NCI-H2196 treated with DMSO at 0.1 percent for 48 hours (cell line): ENCODE results near the gene KIFC3.
"Not testable (repeated sequence)": the region's sequence is repeated elsewhere in the genome, so short reads cannot be mapped to it uniquely, and the experiment has no call there.

Experiments used
- DNase-seq: peaks from one replicate; lab custom pipeline; 2025; ENCODE audit not compliant: unreplicated experiment; lab: John Stamatoyannopoulos, UW

The KIFC3 gene

DNA sequence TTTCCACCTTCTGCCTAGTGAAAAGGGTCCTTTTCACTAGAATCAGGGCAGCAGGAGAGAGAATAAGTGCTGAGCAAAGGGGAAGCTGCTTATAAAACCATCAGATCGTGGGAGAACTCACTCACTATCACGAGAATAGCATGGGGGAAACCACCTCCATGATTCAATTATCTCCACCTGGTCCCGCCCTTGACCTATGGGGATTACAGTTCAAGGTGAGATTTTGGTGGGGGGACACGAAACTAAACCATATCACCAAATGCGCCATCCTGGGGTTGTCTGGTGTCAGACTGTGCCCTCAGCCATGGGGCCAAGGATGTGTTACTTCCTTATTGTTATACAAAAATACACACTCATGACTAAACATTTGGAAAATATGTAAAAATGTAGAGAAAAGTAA lies 77.1 kb downstream of the KIFC3 start:
- no peak for DNase-seq

DNA sequence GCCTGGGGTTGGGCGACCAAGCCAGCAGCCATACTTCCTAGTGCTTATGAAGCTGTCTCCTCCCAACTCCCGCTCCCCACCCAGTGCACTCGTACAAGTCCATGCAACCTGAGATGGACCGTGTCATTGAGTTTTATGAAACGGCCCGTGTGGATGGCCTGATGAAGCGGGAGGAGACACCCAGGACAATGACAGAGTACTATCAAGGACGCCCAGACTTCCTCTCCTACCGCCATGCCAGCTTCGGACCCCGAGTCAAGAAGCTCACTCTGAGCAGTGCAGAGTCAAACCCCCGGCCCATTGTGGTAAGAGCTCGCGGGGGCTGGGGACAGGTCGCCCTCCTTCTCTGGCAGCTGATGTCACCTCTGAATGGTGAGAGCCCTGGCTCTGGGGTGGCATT lies 77.8 kb downstream of the KIFC3 start:
- no peak for DNase-seq

DNA sequence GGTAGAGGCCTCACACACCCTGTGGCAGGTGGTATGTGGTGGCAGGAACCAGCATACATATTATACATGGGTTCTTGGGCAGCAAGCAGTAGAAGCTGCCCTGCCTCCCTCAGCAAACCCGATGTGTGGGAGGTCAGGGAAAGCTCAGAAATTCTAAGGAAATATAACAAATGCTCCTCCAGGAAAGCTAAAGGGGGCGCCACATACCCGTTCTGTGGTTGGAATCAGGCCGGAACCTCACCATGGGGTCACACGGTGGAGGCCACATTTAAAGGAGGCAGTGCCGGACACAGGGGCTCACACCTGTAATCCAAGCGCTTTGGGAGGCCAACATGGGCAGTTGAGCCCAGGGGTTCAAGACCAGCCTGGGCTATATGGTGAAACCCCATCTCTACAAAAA lies 79.1 kb downstream of the KIFC3 start:
- DNase-seq: no peak

DNA sequence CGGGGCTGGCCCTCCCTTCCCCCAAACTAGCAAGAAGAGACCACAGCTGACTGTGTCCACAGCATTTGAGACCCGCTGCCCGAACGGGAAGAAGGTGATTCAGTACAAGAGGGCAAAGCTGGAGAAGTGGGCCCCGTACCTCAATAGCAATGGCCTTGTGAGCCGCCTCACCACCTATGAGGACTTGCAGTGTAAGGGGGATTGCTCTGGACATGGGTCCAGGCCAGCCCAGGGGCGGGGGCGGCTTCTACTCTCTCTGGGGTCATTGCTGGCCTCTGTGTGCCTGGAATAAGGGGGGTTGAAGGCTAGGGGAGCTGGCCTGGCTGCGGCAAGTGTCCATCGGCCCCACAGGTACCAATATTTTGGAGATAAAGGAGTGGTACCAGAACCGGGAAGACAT lies 79.6 kb downstream of the KIFC3 start:
- DNase-seq: no peak

DNA sequence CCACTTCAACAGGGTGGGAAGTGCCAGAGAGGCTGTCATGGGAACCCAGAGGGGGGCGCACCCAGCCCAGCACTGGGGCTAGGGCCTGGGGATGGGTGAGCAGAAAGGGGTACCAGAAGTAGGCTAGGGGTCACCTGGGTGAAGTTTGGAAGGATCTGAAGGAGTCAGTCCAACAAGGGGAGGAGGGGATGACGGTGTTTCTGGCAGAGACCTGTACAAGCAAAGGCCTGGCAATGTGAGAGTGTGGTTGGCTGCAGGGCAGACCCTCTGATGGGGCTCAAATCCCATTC lies 80.1 kb downstream of the KIFC3 start:
- DNase-seq: no peak

DNA sequence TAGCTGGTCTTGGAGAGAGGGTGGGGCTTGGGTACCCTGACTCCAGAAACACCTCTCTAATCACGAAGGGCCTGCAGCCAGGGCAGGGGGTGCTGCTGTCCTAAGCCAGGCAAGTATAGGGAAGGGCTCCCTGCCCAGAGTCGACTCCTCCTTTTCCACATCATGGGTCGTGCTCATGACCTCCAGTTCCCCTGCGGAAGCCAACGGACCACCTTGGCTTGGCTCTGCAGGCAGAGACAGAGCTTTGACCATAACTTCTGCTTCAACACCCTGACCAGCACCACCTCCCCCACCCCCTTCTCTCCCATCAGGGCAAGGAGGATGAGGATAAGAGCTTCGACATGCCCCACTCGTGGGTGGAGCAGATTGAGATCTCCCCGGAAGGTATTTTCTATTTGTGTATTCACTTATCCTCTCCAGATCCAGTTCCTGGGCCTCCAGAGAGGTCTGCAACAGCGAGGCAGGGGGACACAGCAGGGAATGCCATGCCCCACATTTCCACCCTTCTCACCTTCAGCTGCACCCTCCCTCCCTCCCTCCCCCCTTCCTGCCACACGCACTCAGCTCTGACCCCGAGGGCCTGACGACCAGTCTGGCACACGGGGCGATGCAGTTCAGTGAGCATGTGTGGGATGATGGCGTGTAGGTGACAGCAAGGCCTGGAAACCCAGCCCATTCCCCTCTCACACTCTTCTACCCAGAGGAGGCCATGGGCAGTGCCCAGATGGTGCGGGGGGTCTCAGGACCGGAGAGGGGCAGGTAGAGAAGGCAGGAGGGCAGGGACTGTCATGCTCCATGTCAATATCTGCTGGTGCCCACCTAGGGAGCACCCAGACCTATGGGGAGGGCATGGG lies 80.7 kb downstream of the KIFC3 start:
- no peak for DNase-seq

DNA sequence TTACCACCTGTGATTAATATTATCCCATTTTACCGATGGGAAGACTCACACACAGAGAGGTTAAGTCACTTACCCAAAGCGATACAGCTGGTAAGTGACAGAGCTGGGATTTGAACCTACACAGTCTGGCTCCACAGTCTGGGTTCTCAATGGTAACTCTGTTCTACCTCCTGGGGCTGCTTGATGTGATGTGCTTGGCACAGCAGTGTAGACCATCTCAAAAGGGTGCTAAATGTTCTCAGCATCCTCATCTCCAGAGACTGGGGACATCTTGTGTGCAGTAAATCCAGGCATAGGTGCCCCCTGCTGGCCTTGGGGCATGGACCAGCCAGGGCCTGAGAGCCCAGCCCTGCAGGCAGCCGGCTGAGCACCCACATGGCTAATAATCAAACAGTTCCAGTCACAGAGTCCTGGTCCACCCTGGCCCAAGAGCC lies 82.1 kb downstream of the KIFC3 start:
- DNase-seq: no peak

DNA sequence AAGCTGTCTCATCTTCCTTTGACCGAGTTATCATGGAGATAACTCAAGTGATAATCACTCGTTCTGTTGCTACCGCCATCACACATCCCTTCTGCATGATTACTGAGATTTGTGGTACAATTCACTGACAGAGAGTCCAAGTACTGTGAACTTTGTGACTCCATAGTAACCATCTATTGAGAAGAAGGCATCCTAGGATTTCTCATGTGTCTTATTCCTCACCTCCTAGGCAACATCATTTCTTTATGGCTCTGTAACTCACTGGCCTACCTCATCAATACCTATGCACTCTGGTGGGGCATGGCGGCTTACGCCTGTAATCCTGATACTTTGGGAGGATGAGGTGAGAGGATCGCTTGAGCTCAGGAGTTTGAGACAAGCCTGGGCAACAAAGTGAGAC lies 88.2 kb downstream of the KIFC3 start:
- DNase-seq: no peak

DNA sequence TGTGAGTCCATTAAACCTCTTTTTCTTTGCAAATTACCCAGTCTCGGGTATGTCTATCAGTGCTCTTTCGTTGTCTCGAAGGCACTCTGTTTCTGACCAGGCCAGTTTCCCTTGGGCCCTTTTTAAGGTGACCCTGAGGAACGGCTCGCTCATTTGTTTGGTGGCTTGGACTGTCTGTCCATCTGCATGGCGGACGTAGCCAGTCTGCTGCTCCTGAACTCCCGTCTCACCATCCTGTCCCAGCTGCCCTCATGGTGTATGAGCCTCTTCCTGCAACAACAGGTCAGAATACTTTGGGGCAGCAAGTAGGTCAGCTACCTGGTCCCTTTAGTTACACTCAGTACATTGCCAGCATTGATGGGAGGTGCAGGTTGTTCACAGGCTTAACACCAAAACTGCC lies 88.7 kb downstream of the KIFC3 start:
- no peak for DNase-seq

DNA sequence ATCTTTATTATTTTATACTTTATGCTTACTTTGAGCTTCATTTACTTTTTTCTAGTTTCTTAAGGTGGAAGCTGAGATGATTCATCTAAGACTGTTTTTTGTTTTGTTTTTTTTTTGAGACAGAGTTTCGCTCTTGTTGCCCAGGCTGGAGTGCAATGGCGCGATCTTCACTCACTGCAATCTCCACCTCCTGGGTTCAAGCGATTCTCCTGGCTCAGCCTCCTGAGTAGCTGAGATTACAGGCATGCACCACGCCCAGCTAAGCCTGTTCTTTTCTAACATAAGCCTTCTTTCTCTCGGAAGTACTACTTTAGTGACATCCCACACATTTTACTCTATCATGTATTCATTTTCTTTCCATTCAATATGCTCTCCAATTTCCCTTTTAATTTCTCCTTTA lies 89.7 kb downstream of the KIFC3 start:
- not testable (repeated sequence) for DNase-seq

DNA sequence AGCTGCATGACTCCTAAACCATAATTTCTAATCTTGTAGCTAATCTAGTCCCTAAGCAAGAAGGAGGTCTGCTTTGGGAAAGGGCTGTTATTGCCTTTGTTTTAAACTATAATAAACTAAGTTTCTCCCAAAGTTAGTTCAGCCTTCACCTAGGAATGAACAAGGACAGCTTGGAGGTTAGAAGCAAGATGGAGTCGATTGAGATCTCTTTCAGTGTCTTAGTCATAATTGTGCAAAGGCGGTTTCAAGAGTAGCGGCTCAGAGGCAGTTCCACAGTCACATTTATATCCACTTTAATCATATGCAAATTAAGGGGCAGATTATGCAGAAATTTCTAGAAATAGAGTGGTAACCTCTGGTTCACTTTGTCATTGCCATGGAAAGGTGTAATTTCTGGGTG lies 90.3 kb downstream of the KIFC3 start:
- DNase-seq: no peak

DNA sequence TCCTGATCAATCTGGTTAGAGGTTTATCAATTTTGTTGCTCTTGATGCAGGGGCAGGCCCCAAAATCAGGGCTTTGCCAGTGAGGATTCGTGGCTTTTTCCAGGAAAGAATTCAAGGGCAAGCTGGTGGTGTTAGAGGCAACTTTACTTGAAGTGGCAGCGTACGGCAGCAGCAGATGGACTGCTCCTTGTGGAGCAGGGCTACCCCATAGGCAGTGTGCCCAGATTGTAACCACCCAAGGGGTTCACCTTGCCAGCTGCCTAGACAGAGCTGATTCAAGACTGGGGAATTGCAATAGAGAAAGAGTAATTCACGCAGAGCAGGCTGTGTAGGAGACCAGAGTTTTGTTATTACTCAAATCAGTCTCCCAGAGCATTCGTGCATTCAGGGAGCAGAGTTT lies 90.9 kb downstream of the KIFC3 start:
- no peak for DNase-seq

DNA sequence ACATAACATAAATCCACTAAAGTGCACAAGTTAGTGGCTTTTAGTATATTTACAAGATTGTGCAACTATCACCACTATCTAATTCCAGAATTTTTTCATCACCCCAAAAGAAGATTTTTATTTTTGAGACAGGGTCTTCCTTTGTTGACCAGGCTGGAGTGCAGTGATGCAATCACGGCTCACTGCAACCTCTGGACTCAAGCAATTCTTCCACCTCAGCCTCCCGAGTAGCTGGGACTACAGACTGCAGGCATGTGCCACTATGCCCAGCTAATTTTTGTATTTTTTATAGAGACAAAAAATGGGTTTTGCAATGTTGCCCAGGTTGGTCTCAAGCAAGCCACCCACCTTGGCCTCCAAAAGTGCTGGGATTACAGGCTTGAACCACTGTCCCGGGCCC lies 92.6 kb downstream of the KIFC3 start:
- no peak for DNase-seq
